Muscle of back (tissue), 11 donors: ENCODE data around the gene PHLDB1. TPM values are rescaled to one million over a fixed set of nuclear protein-coding genes. Genes with fewer than 3 reads are reported as not detected.
"Not testable (repeated sequence)": the region's sequence is repeated elsewhere in the genome, so short reads cannot be mapped to it uniquely, and the experiment has no call there.

Source experiments
- DNase-seq, 3 donors: peaks; one replicate each; pipeline versions ENCODE4 v3.0.0 to v3.0.0-alpha.2; 2013
- polyA plus RNA-seq, 10 donors: library from polyadenylated mRNA; unstranded; fragments of 120-200 nt; gene quantifications; one replicate each; pipeline ENCODE4 v1.2.1, GENCODE V29; 2013; ENCODE audit not compliant: insufficient read length in 10 of 10

PHLDB1 gene
- polyA plus RNA-seq, 10 donors: 73.1 to 113 (median 83.4) TPM

GRCh38 chr11:118604566-118604965 lies 2.8 kb upstream of the PHLDB1 start:
- no peak for DNase-seq

- peak; percentile 94 to 98 (median 95) for DNase-seq
These were observed 2.1 kb upstream of the PHLDB1 start for GRCh38 chr11:118605116-118605867.

GRCh38 chr11:118606157-118606843 lies 1.1 kb upstream of the PHLDB1 start:
- peak in 1 of 3 donors; percentile 74 for DNase-seq

- peak in 1 of 3 donors; percentile 56 for DNase-seq
These were observed 579 bp upstream of the PHLDB1 start for GRCh38 chr11:118606844-118607228.

GRCh38 chr11:118608360-118609227 lies 1.2 kb downstream of the PHLDB1 start:
- peak in 2 of 3 donors; percentile 59 to 86 for DNase-seq

- peak in 1 of 3 donors; percentile 79 for DNase-seq
These were observed 2.2 kb downstream of the PHLDB1 start for GRCh38 chr11:118609380-118610224.

GRCh38 chr11:118610225-118610772 lies 2.9 kb downstream of the PHLDB1 start:
- peak in 1 of 3 donors; percentile 70 for DNase-seq

- DNase-seq: peak in 2 of 3 donors; percentile 81 to 88
These were observed 3.5 kb downstream of the PHLDB1 start for GRCh38 chr11:118610773-118611432.

- not testable (repeated sequence) for DNase-seq
These were observed 4.0 kb downstream of the PHLDB1 start for GRCh38 chr11:118611433-118611795.

- DNase-seq: peak in 1 of 3 donors; percentile 60
These were observed 5.0 kb downstream of the PHLDB1 start for GRCh38 chr11:118612378-118612777.

- DNase-seq: no peak
These were observed 7.1 kb downstream of the PHLDB1 start for GRCh38 chr11:118614511-118614910.

- no peak for DNase-seq
These were observed 8.0 kb downstream of the PHLDB1 start for GRCh38 chr11:118615282-118615975.

GRCh38 chr11:118615976-118616371 lies 8.6 kb downstream of the PHLDB1 start:
- no peak for DNase-seq

- peak in 1 of 3 donors; percentile 63 for DNase-seq
These were observed 10.9 kb downstream of the PHLDB1 start for GRCh38 chr11:118618115-118618990.

- peak in 2 of 3 donors; percentile 57 to 75 for DNase-seq
These were observed 11.6 kb downstream of the PHLDB1 start for GRCh38 chr11:118618991-118619375.

- DNase-seq: peak; percentile 63 to 92 (median 75)
These were observed 12.2 kb downstream of the PHLDB1 start for GRCh38 chr11:118619444-118620197.

GRCh38 chr11:118620529-118621070 lies 13.2 kb downstream of the PHLDB1 start:
- no peak for DNase-seq
